Activated T-cell treated with anti-CD3 and anti-CD28 coated beads for 24 hours (primary cell): ENCODE results near the gene CYP11A1.

ENCODE experiments used
- DNase-seq: peaks from one replicate; pipeline ENCODE4 v3.0.0-alpha.2; 2020; ENCODE audit warnings: low read depth

Gene CYP11A1

DNA sequence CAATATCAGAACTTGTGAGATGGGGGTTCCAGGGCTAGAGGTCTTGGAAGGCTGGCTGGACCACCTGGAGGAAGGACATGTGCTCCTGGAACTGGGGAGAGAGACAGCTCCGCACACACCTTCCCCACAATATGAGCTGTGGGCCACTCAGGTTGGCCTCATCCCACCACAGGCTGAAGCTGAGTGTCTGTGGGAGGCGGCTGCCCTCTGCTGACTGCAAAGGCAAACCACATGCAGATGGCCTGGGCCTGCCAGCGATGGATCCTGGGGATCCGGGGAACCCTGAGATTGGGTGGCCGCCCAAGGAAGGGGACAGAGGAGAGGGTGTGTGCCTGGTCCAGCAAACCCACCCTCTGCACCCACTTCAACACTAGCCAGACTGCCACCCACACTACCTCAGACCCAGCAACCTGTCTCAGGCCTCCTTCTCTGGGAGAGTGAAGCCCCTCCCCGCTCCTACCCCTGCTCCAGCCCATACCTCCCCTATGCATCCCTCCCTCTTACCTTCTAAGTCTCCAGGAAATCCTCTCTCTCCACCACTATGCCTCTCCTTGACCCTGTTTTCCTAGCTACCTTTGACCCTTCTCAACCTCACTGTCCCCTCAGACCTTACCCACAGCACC, 44.8 kb downstream of the CYP11A1 start:
- DNase-seq: peak; percentile 31

DNA sequence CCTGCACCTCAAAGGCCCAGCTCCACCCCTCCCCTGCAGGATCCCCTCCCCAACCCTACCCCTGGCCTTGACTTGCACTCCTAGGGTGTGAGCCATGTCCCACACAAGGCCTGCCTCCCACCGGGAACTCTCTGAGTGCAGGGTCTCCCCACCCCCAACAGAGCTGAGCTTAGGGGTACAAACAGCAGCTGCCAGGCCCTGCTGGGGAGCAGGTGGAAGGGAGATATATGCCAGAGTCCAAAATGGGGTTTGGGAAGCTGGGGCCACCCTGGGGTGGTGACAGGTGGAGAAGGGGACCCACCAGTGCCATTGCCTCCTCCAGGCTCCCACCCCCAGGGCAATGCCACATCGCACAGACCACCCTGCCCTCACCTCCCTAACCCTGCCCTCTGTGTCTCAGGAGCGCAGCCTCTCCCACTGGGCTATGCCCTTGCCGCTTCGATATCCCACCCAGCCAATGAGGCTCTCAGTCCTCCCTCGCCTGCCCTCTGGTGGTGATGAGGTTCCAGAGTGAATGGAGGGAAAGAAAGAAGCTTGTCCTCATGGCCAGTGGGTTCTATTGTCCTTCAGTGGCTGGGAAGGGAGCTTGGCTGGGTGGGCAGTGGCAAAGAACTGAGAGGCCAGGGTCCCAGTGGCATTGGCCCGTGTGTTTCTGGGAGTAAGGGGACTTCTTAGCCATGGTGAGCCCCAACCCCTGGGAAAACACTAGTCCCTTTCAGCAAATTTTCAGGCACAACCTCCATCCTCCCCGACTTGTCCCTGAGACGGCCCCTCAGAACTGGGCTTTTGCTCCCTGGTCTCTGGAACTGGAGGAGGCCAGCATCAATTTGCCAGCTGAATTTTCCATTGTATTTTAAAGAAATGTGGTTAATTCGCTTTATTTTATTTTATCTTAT, 46.8 kb downstream of the CYP11A1 start:
- peak; percentile 7 for DNase-seq

DNA sequence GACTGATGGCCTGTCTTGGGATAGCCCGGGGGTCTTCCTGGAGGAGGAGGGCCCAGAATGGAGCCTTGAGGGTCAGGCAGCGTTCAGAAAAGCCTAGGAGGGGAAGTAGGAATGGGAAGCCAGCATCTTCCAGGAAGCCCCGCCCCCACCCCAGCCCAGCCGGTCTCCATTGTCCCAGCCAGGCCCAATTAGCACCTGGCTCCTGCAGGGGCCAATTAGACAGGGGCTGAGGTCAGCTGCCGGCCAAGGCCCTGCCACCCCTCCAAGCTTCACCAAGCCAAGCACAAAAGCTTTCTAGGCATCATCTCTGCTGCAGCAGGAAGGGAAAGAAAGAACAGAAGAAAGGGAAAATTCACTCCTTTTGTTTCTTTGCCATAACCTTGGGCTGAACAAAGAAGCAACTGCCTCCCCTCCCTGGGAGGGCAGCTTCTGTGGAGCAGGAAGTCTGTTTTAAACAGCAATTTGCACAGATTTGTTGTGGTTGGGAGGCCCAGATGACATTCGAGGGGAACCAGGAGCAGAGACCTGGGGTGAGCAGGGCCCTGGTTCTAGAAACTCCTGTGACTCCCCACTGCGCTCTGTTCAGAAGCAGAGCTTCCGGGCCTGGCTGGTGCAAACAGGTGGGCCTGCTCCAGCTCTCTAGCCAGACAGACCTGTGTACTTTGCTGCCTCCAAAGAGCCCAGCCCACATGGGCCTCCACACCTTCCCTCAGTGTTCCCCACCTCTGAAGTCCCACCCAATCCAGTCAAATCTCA, 47.7 kb downstream of the CYP11A1 start:
- no peak for DNase-seq

DNA sequence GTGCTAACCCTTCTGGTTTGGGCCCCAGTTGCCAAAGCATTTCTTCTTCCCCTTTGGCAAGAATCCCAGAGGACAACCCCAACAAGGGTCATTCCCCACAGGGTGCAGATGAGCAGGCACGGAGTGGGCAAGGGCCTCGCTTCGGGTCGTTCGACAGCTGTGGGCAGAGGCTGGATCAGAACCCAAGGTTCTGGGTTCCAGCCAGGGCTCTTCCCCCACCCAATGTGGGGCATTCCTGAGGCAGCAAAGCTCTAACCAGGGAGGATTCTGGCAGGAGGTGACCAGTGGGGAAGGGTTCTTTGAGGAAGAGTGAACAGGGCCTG, 48.3 kb downstream of the CYP11A1 start:
- no peak for DNase-seq

- DNase-seq: no peak
Observed at GRCh38 chr15:74318376-74319137, 48.9 kb downstream of the CYP11A1 start.

DNA sequence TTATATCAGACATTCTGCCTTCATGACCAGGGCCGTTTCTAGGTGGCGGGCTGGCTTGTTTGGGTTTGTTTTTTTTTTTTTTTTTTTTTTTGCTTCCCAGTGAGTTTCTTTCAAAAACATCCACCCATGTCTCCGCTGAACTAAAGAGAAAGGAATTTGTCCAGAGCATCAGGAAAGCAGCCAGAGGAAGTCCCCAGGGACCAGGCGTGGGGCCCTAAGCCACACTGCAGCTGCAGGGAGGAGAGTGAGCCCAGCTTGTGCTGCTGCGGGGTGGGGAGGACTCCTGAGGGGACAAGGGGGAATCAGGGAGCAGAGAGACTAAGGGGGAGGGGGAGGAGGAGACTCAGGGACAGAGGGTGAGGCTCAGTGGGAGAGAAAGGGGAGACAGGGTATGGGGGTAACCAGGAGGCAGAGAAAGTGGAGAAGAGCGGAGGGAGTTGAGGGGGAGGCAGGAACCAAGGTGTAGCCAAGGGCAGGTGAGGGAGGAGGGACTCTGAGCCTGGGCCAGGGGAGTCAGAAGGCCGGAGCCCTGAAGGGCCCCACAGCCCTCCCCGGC, 49.5 kb downstream of the CYP11A1 start:
- no peak for DNase-seq

DNA sequence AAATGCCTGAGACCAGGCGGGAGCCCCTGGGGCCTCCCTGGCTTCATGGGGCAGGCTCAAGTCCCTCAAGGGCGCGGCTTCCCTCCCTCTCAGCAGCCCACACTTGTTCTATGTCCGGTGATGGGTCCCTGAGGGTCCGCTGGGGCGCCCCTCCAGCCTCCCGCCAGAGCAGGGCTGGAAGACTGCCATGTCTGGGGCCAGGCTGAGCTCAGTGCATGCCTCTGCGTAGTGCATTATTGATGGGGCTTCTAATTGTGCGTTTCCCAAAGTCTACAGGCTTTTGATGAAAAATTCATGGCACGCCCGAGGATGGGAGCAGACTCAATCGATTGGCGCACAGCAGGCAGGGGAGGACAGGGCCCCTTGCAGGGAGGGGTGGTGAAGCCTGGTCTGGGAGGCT, 51.3 kb downstream of the CYP11A1 start:
- DNase-seq: no peak

- DNase-seq: no peak
Observed at GRCh38 chr15:74315626-74316025, 51.8 kb downstream of the CYP11A1 start.

- DNase-seq: no peak
Observed at GRCh38 chr15:74314795-74315438, 52.5 kb downstream of the CYP11A1 start.

DNA sequence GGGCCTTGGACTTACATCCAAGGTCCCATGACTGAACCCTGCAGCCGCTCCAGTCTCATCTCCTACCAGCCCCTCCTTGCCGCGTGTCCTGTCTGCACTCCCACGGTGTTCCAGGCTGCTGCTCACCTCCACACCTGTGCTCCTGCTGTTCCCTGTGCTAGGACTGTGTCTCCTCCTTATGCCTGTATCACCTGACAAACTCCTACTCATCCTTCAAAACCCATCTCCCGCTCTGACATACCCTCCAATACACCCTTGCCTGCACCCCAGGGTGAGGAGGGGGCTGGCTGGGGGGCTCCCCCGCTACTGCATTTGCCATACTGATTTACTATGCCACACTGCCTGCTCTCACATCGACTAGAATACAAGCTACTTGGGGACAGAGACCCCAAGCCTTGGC, 53.6 kb downstream of the CYP11A1 start:
- no peak for DNase-seq

GRCh38 chr15:74312445-74313007, 54.9 kb downstream of the CYP11A1 start:
- DNase-seq: no peak

DNA sequence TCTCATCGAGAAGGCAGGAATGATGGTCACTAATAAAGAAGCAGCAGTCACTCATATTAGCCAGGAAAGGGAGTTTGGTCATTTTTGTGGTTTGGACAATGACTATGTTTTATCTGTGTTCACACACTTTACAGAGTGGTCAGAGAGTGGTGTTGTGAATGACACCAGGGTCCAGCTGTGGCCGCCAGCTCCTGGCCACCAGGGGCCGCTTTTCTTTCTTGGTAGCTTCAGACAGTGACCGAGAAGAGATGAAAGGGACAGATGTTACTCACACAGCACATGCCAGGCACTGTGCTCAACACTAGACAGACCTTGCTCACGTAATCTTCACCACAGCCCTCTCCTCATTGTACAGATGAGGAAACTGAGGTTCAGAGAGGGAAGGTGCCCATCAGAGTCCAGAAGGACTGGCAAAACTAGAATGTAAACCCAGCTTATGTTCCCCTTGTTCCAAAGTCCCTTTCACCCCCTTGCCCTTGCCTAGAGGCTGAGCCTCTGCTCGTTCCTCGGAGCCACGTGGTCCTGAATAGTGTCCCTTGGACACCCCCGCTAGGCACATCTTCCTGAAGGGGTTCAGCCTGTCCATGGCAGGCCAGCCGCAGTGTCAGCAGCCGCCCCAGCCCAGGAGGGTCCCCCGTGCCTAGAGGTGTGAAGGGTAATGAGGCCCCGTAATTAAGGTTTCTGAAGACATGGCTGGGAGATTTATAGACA, 55.6 kb downstream of the CYP11A1 start:
- DNase-seq: no peak

DNA sequence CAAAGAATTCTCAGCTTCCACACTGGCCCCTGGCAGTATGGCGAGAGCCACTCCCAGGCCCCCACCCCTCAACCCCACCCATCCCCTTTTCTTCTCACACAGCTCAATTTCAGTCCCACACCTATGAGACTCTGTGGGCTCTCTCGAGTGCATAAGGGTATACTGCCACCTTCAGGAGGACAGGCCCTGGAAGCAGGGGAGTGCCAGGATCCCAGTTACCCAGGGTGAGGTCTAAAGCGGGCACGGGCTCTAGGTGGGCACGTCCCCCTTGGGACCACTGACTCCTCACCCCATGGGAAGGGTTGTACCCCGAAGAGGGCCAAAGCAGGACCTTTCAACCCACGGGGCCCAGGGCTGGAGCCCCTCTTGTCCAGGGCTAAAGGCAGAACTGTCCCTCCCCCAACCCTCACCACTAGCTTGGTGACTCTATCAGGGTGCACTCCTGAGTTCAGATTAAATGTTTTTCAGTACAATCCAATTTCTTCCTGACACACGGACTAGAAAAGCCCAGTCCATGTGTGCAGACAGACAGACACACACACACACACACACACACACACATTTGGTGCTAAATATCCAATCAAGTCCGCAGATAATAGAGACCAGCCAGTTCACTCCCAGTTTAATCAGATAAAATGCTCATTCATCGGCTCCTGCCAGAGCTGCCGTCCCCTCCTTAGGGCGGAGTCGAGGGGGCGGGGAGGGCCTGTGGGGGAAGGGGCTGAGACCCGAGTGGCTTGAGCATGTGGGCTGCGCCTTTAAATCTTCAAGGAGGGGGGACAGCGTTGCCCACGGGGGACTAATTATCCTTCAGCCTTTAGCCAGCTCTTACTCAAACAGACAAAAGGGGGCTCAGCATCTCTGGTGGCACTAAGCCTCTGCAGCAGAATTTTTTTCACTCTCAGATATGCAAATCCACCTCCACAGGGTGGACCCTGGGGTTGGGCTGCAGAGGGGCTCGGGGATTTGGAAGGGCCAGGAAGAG, 59.3 kb downstream of the CYP11A1 start:
- no peak for DNase-seq

DNA sequence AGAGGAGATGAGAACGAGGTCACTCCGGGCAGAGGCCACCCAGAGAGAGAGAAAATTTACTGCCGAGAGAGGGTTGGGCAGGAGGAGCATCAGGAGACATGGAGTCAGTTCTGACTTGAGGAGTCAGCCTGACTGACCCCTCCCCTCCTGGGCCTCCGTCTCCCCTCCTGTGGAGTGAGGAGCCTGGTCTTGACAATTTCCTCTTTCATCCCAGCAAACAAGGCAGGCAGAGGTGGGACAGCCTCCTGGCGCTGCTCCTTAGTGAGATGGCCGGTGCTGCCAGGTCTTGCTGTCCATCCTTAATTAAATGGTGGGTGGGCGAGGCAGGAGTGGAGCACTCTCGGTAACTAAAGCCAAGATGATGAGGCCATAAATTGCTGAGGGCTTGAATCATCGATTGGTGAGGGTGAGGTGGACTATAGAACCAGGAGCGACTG, 60.6 kb downstream of the CYP11A1 start:
- DNase-seq: no peak

DNA sequence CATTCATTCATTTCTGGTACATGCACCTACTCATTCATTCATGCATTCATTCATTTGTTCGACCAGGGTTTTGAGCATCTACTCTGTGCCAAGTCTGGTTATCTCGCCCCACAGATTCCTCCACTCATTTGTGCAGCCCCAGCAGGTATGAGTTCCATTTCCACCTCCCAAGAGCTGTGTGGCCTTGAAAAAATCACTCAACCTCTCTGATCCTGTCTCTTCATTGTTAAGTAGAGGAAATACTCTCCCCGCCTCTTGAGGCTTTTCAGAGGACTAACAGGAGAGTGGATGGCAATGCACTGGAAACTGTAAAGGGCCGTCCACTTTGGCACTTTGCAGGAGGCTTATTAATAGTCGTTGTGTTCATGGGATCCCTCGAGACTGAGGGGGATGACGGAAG, 61.8 kb downstream of the CYP11A1 start:
- no peak for DNase-seq

- no peak for DNase-seq
Observed at GRCh38 chr15:74304431-74304830, 63.0 kb downstream of the CYP11A1 start.

- no peak for DNase-seq
Observed at GRCh38 chr15:74303741-74304309, 63.6 kb downstream of the CYP11A1 start.

DNA sequence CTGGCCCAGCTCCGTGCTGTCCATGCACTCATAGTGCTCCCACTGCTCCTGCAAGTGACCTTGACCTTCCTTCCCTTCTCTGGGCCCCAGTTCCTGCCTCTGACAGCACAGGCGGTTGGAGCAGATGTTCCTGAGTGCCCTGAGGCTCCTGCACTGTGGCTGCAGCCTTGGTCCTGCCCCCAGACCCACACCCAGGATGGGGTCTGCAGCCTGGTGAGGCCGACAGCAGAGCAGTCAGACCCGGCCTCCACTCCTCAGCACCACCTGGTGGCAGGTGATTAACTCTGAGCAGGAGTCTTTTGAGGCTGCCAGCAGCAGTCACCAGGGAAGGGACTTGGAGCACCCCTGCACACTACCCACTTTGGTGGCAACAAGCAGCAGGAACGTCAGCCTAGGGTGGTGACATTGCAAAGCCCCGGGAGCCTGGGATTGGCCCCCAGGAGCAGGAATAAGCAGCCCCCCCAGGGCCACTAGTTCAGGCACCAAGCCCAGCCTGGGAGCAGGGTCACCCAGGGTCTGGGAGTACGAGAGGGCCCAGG, 64.6 kb downstream of the CYP11A1 start:
- no peak for DNase-seq
